ENCODE results near the gene SMAD2. TPM values are rescaled to one million over a fixed set of nuclear protein-coding genes. Genes with fewer than 3 reads are reported as not detected.

The SMAD2 gene
- total and polyA plus RNA-seq, 2 experiments from 2014 or later = 58.5 to 108 TPM

DNA sequence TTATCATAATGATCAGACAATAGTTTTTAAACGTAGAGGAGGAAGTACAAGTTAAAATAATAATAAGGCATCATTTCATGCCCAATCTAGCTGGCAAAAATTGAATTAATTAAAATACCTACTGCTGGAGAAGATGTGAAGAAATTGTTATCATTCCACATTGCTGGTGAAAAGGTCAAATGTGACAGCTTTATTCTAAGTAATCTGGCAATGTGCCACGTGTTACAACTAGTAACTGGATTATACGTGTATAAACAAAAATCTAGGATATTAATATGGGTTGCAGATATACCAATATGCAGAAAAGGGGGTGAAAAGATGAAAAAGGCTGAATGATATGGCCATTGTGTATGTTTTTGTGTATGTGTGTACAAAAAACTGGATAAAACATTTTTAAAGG, 32.4 kb downstream of the SMAD2 start:
- no peak for DNase-seq (ENCODE audit: low spot score)
- Histone ChIP-seq H3K27me3 (no peaks in the 10 kb centered on the region), H3K4me1 (ENCODE audit: insufficient read depth) (peaks cover 18% of the 10 kb centered on the region), H3K27ac (no peak overlapping the region), H4K20me1 (ENCODE audit: insufficient read depth, poor library complexity, severe bottlenecking) (peaks cover 60% of the 10 kb centered on the region), H2AFZ (no peak overlapping the region), H3K4me2 (no peak overlapping the region), H3K9me3 (ENCODE audit: low read depth) (no peaks in the 10 kb centered on the region), H3K36me3 (replicated peaks; ENCODE audit: insufficient read depth, low read depth) (no peaks in the 10 kb centered on the region), H3K79me2 (peaks cover 96% of the 10 kb centered on the region), H3K9me2 (replicated peaks; ENCODE audit: insufficient read depth) (no peaks in the 10 kb centered on the region), H3K4me3 (no peak overlapping the region)
- TF ChIP-seq EZH2 (IDR thresholded peaks at IDR 0.05; ENCODE audit: borderline replicate concordance) = no peak
- TF ChIP-seq, protein P1, sequence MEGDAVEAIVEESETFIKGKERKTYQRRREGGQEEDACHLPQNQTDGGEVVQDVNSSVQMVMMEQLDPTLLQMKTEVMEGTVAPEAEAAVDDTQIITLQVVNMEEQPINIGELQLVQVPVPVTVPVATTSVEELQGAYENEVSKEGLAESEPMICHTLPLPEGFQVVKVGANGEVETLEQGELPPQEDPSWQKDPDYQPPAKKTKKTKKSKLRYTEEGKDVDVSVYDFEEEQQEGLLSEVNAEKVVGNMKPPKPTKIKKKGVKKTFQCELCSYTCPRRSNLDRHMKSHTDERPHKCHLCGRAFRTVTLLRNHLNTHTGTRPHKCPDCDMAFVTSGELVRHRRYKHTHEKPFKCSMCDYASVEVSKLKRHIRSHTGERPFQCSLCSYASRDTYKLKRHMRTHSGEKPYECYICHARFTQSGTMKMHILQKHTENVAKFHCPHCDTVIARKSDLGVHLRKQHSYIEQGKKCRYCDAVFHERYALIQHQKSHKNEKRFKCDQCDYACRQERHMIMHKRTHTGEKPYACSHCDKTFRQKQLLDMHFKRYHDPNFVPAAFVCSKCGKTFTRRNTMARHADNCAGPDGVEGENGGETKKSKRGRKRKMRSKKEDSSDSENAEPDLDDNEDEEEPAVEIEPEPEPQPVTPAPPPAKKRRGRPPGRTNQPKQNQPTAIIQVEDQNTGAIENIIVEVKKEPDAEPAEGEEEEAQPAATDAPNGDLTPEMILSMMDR (IDR thresholded peaks at IDR 0.05; ENCODE audit: poor library complexity) = no peak
- TF ChIP-seq EZH2phosphoT487 (IDR thresholded peaks at IDR 0.05; ENCODE audit: low read depth, severe bottlenecking, unreplicated experiment) = no peak
- 73% methylated on average over 3 of the region's 3 CpGs for WGBS (ENCODE audit: low lambda C conversion rate, missing lambda C conversion rate)

DNA sequence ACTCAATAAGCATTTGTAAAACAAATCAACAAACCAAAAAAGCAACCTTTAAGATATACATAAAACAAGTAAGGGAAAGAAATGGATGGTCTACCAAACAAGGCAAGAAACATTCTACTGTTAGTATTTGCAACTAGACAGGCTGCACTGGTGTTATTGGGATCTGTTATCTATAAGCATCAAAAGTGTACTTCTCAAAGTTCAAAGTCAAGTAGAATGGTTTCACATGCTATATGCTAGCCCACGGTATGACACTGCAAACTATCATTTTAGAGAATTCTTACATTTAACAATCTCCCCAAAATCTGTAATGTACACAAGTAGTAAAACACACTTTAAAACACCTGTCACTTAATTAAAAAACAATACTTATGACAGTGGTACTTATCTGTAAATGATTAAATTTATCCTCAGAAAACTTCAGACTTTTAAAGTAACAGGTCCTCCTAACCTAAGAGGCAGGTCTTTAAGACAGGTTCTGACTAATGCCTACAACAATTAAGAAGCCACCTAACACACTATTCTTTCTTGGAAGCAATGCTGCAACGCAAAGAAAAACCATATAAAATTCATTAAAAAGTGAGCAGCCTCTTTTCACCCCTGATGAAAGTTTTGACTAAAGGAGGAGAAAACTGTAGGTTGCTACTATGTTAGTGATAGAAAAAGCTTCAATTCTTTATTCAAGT, 34.8 kb downstream of the SMAD2 start:
- H3K4me3 ChIP-seq = no peak overlapping the region
- no peak overlapping the region for H3K4me2 ChIP-seq
- peaks cover 48% of the 10 kb centered on the region for H4K20me1 ChIP-seq (ENCODE audit: insufficient read depth, poor library complexity, severe bottlenecking)
- TF ChIP-seq, protein P1 (IDR thresholded peaks at IDR 0.05; ENCODE audit: poor library complexity) = no peak
- TF ChIP-seq EZH2 (IDR thresholded peaks at IDR 0.05; ENCODE audit: borderline replicate concordance) = no peak
- TF ChIP-seq EZH2phosphoT487 (IDR thresholded peaks at IDR 0.05; ENCODE audit: low read depth, severe bottlenecking, unreplicated experiment) = no peak
- H3K9me3 ChIP-seq (ENCODE audit: low read depth) = no peaks in the 10 kb centered on the region
- no peaks in the 10 kb centered on the region for H3K27me3 ChIP-seq
- H3K9me2 ChIP-seq (replicated peaks; ENCODE audit: insufficient read depth) = no peaks in the 10 kb centered on the region
- H3K36me3 ChIP-seq (replicated peaks; ENCODE audit: insufficient read depth, low read depth) = no peaks in the 10 kb centered on the region
- DNase-seq (ENCODE audit: low spot score) = no peak
- H3K79me2 ChIP-seq = peaks cover 88% of the 10 kb centered on the region
- H2AFZ ChIP-seq = no peak overlapping the region
- H3K4me1 ChIP-seq (ENCODE audit: insufficient read depth) = peaks cover 20% of the 10 kb centered on the region
- no peak overlapping the region for H3K27ac ChIP-seq
- 65% methylated on average over 2 of the region's 2 CpGs for WGBS (ENCODE audit: low lambda C conversion rate, missing lambda C conversion rate)

DNA sequence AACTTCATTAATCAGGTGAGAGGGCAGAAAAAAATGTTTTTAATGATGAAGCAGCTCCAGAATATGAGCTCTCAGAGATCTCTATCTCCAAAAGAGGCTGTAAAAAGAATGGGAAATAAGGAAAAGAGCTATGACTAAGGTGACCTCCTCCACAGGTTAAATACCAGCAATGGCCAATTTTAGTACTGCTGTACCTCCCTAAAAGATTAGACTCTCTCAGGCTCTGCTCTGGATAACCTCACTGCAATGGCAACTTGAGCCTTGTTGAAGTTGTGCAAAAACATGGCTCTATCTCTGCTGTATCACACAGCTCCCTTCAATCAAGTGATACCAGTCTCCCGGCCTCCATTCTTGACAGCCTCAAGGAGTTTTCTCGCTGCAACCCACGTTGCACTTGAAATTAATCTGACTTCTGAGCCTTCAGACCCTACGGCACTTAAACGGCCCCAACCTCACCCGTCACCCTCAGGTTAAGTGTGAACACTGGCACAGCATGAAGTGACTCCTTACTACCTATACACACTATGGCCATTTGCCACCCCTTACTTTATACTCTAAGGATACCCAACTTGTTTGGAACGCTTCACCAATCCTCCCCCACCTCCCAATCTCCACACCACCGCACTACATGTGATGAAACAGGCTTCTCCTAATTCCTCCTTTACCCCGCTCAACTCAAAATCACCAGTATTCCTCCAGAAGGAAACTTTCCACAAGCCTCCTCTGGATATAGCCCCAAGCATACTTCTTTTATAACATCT, 36.3 kb downstream of the SMAD2 start:
- 68% methylated on average over 9 of the region's 9 CpGs for WGBS (ENCODE audit: low lambda C conversion rate, missing lambda C conversion rate)
- H3K9me2 ChIP-seq (replicated peaks; ENCODE audit: insufficient read depth) = no peaks in the 10 kb centered on the region
- H3K4me2 ChIP-seq = no peak overlapping the region
- TF ChIP-seq, protein P1 (IDR thresholded peaks at IDR 0.05; ENCODE audit: poor library complexity) = no peak
- TF ChIP-seq EZH2phosphoT487 (IDR thresholded peaks at IDR 0.05; ENCODE audit: low read depth, severe bottlenecking, unreplicated experiment) (no peak), EZH2 (IDR thresholded peaks at IDR 0.05; ENCODE audit: borderline replicate concordance) (no peak)
- H3K27me3 ChIP-seq = no peaks in the 10 kb centered on the region
- H3K36me3 ChIP-seq (replicated peaks; ENCODE audit: insufficient read depth, low read depth) = no peaks in the 10 kb centered on the region
- H3K79me2 ChIP-seq = peaks cover 80% of the 10 kb centered on the region
- no peaks in the 10 kb centered on the region for H3K9me3 ChIP-seq (ENCODE audit: low read depth)
- H3K27ac ChIP-seq = no peak overlapping the region
- H2AFZ ChIP-seq = no peak overlapping the region
- H3K4me1 ChIP-seq (ENCODE audit: insufficient read depth) = peaks cover 15% of the 10 kb centered on the region
- H3K4me3 ChIP-seq = no peak overlapping the region
- DNase-seq (ENCODE audit: low spot score) = no peak
- peaks cover 36% of the 10 kb centered on the region for H4K20me1 ChIP-seq (ENCODE audit: insufficient read depth, poor library complexity, severe bottlenecking)
